HG02970 (cell line): Measurements from ENCODE around the gene SBSN.

ENCODE experiments used
- ATAC-seq: cut with Tn5 transposase; IDR thresholded peaks from one replicate; pipeline ENCODE4 v1.9.1; 2021; ENCODE audit warnings: mild to moderate bottlenecking, moderate library complexity, moderate number of reproducible peaks; ENCODE audit not compliant: unreplicated experiment, low FRiP score

The SBSN gene

DNA sequence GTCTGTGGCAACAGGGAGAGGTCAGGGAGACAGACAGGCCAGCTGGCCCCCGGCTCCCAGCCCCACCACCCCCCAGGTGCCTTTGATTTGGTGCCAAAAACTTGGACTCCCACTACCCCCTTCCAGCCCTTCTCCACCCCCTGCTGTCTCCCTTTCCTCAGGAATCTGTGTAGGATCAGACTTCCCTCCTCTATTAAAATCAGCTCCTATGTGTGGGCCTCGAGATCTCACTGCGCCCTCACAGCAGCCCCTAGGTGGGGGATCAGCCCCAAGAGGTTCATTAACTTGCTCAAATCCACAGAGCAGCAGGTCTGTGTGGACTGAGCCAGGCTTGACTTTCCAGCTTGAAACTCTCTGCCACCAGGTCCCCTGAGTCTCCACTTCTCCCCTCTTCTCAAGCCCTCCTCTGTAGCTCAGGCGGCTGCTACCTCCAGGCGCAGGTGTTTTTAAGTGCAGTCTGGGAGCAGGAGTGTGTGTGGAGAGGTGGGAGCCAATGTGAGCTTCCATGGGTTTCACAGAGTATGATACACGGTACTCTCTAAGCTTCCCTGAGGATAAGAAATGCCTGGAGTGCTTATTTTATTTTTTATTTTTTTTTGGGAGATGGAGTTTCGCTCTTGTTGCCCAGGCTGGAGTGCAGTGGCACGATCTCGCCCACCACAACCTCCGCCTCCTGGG lies 6.8 kb upstream of the SBSN start:
- no peak for ATAC-seq

DNA sequence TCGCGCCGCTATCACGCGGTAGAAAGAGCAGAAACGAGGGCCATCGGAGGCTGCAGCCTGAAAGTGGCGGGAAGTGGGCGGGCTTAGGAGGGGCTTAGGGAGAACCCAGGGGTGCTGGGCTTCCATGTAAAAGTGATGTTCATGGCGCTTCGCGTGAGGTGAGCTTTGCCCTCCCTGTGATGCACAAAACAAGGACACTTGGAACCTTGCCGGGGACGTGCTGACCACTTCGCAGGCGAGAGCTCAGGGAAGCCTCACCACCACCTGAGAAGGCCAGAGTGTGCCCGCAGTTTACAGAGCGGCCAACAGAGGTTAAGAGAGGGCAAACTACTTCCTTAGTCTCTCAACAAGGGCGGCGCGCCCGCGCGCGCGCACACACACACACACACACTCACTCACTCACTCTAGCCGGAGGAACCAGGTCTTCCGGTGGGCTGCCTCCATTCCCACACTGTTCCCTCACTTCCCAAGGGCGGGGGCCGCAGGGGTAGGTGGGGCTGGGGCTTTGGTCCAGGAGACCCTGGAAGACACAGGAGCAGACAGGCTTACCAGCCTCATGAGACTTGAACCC lies 5.8 kb upstream of the SBSN start:
- ATAC-seq, result no peak

DNA sequence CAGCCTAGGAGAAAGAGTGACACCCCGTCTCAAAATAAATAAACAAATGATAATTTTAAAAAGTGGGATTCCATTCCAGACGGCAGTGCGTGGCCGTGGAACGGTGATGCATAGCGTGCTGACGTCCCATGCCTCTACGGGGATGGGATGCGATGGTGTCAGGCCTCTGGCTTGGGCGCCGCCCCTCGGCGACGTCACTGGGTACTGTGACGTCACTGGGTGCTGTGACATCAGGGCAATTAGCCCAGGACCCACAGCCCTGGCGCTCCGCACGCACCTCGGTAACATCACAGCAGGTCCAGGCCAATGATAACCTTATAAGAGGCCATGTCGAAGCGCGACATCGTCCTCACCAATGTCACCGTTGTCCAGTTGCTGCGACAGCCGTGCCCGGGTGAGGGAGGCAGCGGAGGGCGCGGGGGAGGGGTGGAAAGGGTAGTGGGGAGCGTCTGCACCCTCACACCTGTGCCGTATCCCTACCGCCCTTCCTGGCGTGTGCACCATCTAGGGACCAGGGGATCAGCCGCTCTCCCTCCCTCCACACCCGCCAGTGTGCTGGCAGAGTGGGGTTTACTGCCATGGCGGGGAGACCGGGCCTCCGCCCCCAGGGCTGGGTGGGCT lies 5.2 kb upstream of the SBSN start, which contains the start of gene GAPDHS:
TSS of gene GAPDHS (plus strand) at position 256 of the 621 bp plus-strand sequence. CDS start at position 328, 72 bp downstream.
- no peak for ATAC-seq

DNA sequence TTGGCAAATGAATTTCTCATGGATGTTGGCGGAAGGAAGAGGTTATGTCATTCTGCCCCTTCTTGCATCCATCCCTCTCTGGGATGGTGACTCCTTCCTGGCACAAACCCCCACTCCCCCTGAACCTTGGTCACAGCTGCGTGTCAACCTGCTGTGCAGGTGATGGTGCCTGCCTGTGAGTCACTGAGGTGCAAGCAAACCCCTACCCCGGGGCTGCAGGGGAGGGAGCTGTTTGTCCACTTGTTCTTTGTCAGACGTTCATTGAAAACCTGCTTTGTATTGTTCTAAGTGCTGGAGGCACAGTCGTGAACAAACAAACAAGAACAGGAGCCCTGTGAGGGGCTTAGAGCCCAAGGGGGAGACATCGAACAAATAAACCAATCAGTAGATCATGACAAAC lies 3.2 kb upstream of the SBSN start:
- no peak for ATAC-seq

DNA sequence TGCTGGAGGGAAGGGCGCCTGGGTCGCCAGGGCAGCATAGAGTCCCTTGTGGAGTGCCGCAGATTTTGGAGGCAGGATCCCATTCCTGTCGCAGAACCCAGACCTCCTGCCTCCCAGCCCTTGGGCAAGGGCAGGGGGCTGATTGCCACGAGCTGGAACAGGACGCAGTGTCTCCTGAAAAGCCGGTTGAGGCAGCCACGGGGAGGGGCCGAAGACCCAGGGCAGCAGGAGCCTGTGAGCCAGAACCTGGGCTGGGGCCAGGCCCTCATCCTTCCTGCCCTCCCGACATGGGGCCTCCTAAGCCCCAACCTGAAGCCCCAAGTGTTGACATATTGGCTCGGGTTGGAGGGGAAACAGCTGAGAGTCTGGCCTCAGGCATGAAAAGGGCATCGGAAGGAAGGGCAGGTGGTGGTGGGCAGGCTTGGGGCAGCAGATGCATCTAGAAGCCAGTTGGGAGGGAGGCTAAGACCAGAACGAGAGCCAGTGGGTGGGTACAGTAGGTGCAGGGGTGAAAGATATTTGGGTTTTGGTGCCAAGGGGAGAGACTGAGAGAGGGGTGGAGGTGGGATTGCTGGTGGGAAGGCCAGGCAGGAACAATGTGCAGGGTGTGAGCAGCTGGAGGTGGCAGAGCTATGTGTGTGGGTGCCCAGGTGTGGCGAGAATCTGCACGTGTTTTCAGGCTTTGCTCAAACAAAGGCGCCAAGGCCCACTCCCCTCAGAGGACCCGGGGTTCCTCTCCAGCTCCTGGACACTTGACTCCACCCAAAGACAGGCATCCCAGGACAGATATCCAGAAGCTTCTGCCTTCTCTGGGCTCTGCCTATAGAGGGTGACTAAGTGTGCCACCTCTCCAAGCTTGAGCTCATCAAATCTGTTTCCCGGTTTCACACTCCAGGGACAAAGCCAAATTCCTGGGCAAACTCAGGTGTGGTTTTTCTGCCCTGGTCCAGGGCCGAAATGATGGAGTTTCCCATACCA lies 1.4 kb upstream of the SBSN start:
- ATAC-seq, result no peak

DNA sequence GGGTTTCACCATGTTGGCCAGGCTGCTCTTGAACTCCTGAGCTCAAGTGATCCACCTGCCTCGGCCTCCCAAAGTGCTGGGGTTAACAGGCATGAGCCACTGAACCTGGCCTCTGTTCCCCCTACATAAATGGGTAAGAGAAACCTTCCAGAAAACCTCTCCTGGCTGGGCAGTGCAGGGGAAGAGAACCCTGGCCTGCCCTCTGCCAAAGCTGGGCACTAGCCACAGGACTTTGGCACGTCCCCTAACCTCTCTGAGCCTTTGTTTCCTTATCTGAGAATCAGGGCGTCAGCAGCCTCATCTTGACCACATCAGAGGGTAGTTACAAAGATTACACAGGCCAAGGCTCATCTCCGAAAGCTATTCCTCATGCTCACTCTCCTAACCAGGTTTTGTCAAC lies 2.2 kb downstream of the SBSN start:
- no peak for ATAC-seq

DNA sequence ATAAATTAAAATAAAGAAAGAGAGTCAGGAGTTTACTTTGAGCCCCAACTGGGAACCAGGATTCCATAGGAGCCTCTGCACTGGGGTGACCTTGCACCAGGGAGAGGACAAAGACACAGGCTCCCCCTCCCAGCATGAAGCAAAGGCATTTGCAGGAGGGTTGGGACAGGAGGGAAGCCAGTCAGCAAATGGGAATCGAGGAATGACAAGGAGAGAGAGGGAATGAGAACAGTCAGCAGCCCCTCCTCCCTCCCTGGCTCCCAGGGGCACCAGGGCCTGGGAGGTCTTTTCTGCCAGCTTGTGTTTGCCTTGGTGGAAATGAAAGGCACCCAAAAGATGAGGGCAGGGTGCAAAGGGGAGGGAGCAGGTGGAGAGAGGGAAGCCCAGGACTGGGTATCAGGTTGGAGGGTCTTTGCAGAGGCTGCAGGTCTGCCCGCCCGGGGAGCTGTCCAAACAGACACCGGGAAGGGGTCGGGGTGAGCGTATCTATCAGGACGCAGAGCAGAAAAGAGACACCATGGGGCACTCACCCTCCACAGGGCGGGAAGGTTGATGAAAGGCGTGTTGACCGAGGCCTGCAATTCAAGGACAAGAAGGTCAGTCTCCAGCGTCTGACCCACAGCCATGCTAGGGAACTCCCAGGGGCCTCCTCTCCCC lies 3.8 kb downstream of the SBSN start:
- ATAC-seq, result no peak

DNA sequence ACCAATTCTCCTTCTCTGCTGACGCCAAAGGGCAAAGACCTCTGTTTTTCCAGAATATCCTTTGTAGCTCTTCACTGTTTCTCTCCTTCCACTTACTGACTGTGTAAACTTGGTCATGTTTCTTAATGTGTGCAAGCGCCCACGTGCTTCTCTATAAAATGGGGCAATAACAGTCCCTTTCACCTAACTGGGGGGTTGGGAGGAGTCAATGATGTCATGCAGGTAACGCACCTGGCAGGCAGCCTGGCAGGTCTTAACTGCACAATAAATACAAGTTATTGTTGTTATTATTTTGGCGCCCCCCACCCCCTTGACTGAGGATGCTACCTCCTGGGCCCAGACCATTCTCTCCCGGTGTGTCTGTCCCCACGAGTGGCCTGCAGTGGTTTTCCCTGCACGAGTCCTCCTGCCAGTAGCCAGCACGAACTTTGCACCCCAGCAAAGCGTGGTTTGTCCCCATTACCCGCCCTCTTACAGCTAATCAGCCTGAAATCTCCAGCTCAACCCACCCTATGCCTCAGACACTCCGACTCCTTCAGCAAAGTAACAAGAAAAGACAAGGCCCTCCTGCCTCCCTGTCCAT lies 5.3 kb downstream of the SBSN start:
- ATAC-seq, result no peak

DNA sequence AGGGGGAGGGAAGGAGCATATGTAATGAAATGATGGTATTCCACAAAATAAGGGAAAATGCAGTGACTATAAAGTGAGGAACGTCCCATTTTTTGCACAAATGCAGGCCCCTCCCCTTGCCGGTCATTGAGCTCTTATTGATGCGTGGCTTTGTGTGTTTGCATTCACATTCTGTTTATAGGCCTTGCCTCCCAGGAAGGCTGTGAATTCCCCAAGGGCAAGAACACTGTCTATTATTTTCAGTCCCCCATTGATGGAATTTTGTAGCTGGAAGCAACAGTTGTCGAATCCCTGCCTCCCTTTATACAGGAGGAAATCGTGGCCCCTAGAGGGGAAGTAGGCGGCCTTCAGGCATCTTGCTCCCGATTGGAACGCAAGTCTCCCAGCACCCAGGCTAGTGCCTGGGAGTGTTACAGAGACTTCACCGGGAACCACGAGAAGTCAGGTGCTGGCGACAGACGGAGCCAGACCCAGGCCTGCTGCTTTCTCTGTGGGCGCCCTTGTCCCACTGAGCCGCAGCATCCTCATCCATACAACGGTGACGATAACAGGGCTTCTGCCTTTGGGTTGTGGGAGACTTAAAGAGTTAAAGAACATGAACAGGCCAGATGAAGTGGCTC lies 6.9 kb downstream of the SBSN start:
- no peak for ATAC-seq

DNA sequence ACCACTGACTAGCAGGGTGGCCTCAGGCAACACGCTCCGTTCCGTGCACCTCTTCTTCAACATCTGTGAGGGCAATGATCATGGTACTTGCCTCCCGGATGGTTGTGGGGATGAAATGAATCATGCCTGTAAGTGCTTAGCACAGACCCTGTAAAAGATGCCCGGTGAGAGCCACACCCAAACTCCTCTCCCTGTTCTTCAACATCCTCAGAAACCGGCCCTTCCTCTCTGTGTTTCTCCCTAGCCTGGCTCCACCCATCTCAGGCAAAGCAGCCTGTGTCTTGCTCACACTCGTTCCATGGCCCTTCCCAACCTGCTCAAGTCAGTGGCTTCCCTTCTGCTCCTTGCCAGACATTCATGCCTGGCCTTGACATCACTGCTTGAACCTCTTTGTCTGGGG lies 8.8 kb downstream of the SBSN start:
- no peak for ATAC-seq

DNA sequence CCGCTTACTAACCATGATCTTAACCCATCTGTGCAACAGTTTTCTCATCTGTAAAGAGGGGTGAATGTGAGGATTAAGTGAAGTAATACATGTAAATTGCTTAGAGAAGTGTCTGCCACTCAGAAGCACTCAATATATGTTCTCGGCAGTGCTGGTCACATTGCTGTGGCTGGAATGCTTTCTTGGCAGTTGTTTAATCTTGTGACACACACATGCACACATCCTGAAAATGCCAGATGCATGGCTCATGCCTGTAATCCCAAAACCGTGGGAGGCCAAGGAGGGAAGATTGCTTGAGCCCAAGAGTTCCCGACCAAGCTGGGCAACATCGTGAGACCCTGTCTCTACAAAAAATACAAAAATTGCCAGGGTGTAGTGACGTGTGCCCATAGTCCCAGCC lies 9.8 kb downstream of the SBSN start:
- no peak for ATAC-seq

DNA sequence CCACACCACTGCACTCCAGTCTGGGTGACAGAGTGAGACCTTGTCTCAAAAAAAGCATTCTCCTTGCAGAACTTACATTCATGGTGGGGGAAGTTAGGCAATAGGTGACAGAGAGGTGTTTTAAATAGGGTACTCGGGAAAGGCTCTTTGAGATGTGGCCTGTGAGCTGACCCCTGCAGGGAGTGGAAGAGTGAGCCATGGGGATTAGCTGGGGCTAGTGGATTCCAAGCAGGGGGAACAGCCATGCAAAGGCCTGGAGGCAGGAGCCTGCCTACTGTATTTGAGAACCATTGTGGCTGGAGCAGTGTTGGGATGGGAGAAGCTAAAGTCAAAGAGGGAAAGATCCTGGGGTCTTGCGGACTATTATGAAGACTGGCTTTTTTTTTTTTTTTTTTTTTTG lies 10.8 kb downstream of the SBSN start:
- ATAC-seq, result no peak

DNA sequence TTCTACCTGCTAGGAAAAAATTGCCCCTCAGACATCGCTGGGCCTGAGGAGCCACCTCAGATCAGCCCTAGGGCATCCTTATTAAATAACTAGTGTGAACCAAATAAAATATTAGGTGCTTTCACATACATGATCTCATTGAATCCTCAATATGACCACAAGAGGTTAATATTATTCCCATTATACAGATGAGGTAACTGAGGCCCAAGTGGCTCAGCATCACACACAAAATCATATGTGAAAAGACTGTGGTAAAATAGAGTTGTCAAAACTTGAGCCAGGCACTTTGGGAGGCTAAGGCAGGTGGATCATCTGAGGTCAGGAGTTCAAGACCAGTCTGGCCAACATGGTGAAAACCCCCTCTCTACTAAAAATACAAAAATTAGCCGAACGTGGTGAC lies 11.8 kb downstream of the SBSN start:
- ATAC-seq, result no peak

DNA sequence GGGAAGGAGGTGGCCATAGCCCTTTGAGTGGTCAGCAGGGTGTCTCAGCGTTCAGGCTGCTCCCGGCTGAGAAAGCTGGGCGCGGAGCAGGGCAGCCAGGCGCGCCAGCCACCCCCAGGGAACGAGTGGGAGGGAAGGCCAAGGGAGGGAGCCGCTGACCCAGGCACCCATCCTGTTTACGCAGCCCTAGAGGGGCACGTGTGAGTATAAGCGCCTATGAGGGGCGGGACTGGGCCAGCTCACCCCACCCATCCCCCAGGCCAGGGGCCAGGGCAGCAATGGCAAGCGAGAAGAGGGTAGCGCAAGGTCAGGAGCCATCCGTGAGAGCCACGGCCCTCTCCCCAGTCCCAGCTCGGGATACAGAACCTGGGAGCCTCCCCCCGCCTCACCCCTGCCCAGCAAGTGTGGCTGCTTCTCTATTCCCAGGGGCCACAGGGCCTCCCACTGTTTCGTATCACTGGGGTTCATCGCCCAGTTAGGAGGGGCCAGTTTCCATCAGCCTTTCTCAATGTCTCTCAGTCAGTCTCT lies 13.8 kb downstream of the SBSN start:
- no peak for ATAC-seq

DNA sequence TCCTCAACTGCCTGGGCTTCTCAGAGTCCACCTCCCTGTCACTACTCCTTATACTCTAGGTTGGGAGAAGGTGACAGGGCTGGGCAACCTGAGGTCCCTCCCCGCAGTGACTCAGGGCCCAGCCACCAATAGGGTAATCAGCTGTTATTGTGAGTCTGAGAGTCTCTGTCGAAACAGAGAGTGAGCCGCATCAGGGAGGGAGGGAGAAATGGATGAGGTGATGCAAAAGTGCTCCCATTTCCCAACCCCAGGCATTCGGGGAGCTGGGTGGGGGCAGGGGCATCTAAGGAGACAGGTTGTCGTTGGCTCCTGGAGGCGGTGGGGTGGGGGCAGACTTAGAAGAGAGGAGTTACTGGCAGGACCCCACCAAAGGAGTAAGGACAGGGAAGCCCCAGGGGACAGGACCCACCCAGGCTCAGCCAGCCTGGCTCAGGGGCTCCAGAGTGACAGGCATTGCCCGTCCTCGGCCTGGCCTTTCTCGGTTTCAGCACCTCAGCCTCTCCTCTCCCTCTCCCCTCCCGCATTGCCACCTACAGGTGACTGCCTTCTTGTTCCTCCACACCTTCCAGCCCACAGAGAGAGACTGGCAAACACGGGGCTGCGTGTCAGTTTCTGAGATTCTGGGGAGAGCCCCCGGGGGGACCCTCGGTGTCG lies 14.4 kb downstream of the SBSN start, which contains the start of gene DMKN:
TSS of gene DMKN (minus strand) at position 22 of the 654 bp plus-strand sequence. CDS start 174 bp downstream, outside the sequence.
- ATAC-seq, result no peak

DNA sequence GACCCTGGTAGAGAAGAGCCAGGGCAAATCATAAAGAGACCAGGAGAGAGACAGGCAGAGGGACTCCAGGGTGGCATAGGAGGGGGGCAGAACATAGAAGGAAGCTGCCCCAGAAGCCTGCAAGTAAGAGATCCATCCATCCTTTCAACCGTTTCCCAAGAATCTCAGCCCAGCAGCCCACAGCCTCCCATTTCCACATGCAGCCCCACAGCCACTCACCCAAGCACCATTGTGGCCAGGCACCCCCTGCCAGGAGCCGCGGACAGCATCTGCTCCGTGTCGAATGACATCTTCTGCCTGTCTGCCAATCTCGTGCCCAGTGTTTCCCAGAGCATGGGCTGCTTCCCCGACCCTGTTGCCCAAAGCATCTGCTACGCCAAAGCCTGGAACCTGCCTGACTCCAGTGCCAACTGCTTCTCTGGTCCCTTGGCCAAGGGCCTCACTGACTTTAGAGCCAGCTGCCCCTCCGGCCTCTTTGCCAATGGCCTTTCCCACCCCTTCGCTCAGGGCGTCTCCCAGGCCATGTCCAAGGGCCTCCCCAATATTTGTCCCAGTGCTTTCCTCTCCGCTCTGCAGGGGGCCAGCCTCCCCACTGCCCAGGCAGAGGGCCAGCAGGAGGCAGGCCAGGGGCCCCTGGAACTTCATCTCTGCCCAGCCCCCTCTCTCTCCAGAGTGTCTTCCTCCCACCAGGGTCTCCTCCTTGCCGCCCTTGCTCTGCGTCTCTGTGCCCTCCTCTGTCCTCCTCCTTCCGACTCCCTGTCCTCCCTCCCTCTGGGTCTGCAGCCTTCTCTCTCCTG lies 15.1 kb downstream of the SBSN start:
- no peak for ATAC-seq

DNA sequence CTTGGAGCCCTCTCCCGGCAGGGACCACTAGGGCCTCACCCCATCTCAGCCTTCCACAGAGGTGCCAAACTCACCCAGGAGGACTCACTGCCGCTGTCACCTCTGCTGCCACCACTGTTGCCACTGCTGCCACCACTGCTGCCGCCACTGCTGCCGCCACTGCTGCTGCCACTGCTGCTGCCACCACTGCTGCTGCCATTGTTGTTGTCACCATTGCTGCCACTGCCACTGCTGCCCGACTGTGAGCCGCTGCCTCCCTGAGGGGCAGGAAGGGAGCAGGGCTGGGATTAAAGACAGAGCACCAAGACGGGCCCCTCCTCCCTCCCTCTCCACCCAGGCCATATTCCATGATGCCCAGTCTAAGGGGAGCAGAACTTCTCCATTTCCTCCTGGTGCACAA lies 16.8 kb downstream of the SBSN start:
- no peak for ATAC-seq

DNA sequence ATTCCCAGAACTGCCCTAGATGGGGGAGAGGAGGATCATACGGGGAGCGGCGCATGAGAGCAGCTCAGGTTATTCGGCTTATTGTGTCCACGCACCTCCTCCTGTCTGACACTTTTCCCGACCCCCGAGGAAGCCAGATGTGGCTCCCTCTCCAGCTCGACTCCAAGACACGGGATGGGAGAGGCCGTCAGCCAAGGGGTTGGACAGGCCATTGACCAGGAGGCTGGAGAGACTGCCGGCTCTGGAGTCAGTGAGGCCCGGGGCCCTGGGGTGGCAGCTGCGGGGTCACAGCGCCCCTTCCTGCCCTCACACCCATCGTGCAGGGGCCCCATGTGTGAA lies 17.5 kb downstream of the SBSN start:
- ATAC-seq, result no peak
